Choroid plexus epithelial cell (primary cell): ENCODE results near the gene STARD7.
"Not testable (repeated sequence)": the region's sequence is repeated elsewhere in the genome, so short reads cannot be mapped to it uniquely, and the experiment has no call there.

Experiments
- DNase-seq: peaks from one replicate; pipeline ENCODE4 v3.0.0-alpha.2; 2010; ENCODE audit warnings: low read depth
- H3K4me3 ChIP-seq: 2 replicates; pipeline ENCODE4 v1.5.1; 2011; ENCODE audit warnings: low read depth, mild to moderate bottlenecking, control low read depth, low read length, moderate library complexity
- CTCF ChIP-seq: conservative IDR thresholded peaks from 2 replicates; pipeline ENCODE4 v1.5.1; 2011; ENCODE audit warnings: low read depth, mild to moderate bottlenecking, control low read depth, inconsistent platforms, low read length, moderate library complexity

The STARD7 gene

DNA sequence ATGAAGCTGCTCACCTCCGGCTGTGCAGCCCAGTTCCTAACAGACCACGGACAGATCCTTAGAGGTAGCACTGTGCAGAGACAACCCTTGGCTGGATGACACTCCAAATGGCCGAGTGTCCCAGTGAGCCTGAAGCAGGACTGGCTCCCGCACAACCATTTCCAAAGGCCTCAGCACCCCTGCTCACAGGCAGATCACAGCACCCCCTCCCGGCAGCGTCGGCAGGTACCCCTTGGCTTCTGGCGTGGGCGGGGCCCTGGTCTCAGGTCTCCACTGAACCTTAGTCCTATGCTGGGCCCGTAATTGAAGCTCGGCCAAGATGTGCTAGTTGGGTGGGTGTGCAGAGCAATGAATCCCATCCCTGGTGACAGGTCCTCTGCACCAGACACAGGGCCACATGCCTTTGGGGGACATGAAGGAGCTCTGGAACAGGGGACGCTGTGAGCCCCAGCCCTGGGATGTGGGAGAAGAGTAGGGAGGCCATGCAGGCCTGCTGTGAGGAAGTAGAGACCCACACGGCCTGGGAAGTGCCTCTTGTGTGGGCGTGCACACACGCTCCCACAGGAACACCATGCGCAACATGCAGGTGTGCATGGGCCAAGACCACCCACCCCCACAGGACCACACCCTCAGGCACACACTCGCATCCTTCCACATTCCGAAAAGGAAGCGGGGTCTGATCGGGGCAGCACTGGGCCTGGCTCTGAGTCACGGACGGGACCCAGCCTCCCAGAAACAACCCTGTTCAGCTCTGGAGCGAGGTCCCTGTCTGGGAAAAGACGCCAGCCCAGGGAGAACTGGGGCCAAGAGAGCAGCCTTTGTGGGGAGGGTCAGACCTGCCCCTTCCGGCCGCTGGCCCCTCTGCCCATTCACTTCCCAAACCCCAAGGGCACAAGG is 66.2 kb downstream of the STARD7 start:
- DNase-seq: no peak
- TF ChIP-seq CTCF: no peak
- no peak overlapping the region for H3K4me3 ChIP-seq

- not testable (repeated sequence) for DNase-seq, H3K4me3 ChIP-seq
Observed at GRCh38 chr2:96141624-96141967, 67.0 kb downstream of the STARD7 start.

GRCh38 chr2:96140941-96141623 is 67.5 kb downstream of the STARD7 start:
- TF ChIP-seq CTCF: no peak
- H3K4me3 ChIP-seq: no peak overlapping the region
- DNase-seq: no peak

DNA sequence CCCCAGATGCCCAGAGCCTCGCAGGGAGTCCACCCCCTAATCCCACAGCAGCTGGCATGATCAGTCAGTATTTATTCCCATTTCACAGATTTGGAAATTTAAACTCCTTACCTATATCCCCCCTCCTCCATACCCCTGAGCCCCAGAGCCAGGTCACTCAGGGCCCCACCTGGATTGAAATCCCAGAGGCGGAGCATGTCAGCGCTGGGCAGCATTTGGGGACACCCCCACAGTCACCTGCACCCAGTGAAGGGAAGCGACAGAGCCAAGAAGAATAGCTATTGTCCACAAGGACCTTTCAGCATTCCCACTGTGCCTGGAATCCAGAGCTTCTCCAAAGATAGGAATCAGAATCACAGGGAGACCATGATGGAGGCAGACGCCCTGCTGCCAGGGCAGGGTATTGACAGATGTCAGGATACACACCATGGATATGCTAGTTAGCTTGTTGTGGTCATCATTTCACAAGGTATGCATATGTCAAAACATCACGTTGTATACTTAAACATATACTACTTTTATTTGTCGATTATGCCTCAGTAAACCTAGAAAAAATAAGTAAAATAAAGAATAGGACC is 69.4 kb downstream of the STARD7 start:
- no peak overlapping the region for H3K4me3 ChIP-seq
- no peak for TF ChIP-seq CTCF
- no peak for DNase-seq

GRCh38 chr2:96138179-96139145 is 70.2 kb downstream of the STARD7 start, which contains the start of gene ASTL:
ASTL (minus strand) TSS chr2:96138502; CDS start chr2:96138436, 66 bp downstream.
- DNase-seq: peak; percentile 67
- no peak within 1 kb of the TSS for H3K4me3 ChIP-seq
- peak; percentile 84 for TF ChIP-seq CTCF

GRCh38 chr2:96137321-96138178 is 71.1 kb downstream of the STARD7 start:
- no peak for TF ChIP-seq CTCF
- no peak for DNase-seq
- no peak overlapping the region for H3K4me3 ChIP-seq
